Measurements from ENCODE around the gene PRRX1. TPM values are rescaled to one million over a fixed set of nuclear protein-coding genes. Genes with fewer than 3 reads are reported as not detected.
A peak's percentile ranks its signal among the peaks of the same experiment; 100 is the strongest.

PRRX1 gene
- total and polyA plus RNA-seq, 2 of the 13 experiments (the other 11 are each of a cell fraction or from before 2014, with no cell fraction given) = not detected

DNA sequence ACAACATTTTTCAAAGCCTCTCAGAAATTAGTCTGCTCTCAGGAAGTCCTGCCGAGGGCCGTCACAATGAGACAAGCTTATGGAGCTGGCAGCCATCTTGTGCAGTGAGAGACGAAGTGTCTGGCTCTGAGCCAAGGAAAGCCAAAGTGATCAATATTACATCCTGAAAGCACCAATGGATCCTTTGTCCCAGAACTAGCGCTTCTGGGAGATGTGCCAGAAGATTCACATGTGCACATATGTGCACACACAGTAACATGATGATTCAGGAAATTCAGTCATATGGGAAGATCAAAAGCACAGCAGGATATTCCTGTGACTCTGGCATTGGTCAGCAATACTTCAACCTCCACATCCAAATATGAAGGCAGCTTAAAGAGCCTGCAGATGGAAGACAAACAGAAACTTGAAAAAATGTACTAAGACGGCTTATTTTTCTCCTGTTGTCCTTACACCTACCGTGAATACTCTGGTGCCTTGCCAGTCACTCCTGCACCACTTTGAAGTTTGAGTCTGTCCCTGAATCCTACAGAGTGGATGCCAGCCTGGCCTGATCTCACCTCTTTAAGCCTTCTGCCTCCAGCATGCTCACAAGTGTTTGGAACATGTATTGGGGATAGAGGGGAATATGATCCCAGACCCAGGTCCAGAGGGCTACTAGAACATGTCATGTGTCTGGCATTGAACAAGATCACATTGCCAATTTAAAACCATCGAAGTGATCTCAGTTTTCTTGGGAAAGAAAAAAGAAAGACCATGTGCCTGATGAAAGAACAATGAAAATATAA lies 44.5 kb upstream of the PRRX1 start:
- Histone ChIP-seq H3K4me2 (ENCODE audit: low read depth, low read length) (peak overlapping the region; percentile 8; the same call in 1 of the 2 replicates), H2AFZ (ENCODE audit: low read length) (no peak overlapping the region), H3K27me3 (ENCODE audit: control insufficient read depth in 1 of 2, insufficient read depth in 2 of 2, low read length in 2 of 2) (no peaks in the 10 kb centered on the region), H4K20me1 (ENCODE audit: insufficient read depth, low read length) (no peaks in the 10 kb centered on the region), H3K4me1 (ENCODE audit: insufficient read depth, low read length) (no peaks in the 10 kb centered on the region), H3K79me2 (ENCODE audit: insufficient read depth, low read length) (no peaks in the 10 kb centered on the region), H3K36me3 (replicated peaks in 1 of 2; ENCODE audit: control insufficient read depth in 1 of 2, insufficient read depth in 2 of 2, low read length in 2 of 2) (no peaks in the 10 kb centered on the region), H3K9ac (ENCODE audit: insufficient read depth, low read depth, low read length) (no peak overlapping the region), H3K4me3 (replicated peaks in 1 of 3; ENCODE audit: insufficient read depth in 1 of 3, low read depth in 2 of 3, low read length in 3 of 3) (no peak overlapping the region), H3K27ac (ENCODE audit: extremely low read length, insufficient read depth, low read length) (no peak overlapping the region), H3K9me3 (ENCODE audit: low read length) (no peaks in the 10 kb centered on the region)
- FAIRE-seq (no peak), DNase-seq (ENCODE audit: low spot score) (no peak), ATAC-seq (no peak)
- in situ Hi-C loops (cut with HindIII; ENCODE audit: extremely low pct_ligation_motif_present, low pct_unique_long_range_greater_than_20kb) = no loop called here
- CTCF ChIA-PET (ENCODE audit: low intra/inter-chr PET ratio, low total read pairs) = no interaction called here
- WGBS (ENCODE audit: low lambda C conversion rate) = 5% methylated on average over 7 of the region's 7 CpGs
- TF ChIP-seq MAFF (IDR thresholded peaks at IDR 0.05; ENCODE audit: low read depth, low read length) = 0 out of 2 replicates have a peak, but pooled peaks have one; percentile 2
- no peak for TF ChIP-seq GATA4 (IDR thresholded peaks at IDR 0.05; ENCODE audit: borderline replicate concordance, low read depth)
- intact Hi-C loops (cut with micrococcal nuclease; ENCODE audit: unreplicated experiment) = no loop called here
- POLR2A ChIA-PET = no interaction called here
- no TSS peak for BruUV-seq (replicated peaks)

DNA sequence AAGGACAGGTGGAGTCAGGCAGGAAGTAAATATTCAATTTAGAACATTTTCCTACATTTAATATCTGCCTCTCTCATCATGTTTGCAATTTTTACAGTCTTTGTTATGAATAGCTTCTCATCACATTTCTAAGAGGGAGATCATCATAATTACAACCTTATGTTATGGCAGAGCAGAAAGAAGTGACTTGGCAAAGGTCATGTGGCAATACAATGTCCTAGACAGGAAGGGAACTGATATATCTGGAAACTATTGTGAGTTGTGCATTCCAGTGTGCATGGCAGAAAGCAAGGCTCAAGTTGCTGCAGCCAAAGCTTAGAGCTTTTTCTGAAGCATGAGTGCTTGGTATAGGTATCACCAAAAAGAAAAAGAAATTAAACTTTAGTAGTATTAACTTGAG lies 43.8 kb upstream of the PRRX1 start:
- H3K79me2 ChIP-seq (ENCODE audit: insufficient read depth, low read length) = no peaks in the 10 kb centered on the region
- no peaks in the 10 kb centered on the region for H3K36me3 ChIP-seq (replicated peaks in 1 of 2; ENCODE audit: control insufficient read depth in 1 of 2, insufficient read depth in 2 of 2, low read length in 2 of 2)
- no peaks in the 10 kb centered on the region for H3K4me1 ChIP-seq (ENCODE audit: insufficient read depth, low read length)
- in situ Hi-C loops (cut with HindIII; ENCODE audit: extremely low pct_ligation_motif_present, low pct_unique_long_range_greater_than_20kb) (no loop called here), intact Hi-C loops (cut with micrococcal nuclease; ENCODE audit: unreplicated experiment) (no loop called here)
- H4K20me1 ChIP-seq (ENCODE audit: insufficient read depth, low read length) = no peaks in the 10 kb centered on the region
- no peak overlapping the region for H2AFZ ChIP-seq (ENCODE audit: low read length)
- POLR2A ChIA-PET = no interaction called here
- TF ChIP-seq, protein P1, sequence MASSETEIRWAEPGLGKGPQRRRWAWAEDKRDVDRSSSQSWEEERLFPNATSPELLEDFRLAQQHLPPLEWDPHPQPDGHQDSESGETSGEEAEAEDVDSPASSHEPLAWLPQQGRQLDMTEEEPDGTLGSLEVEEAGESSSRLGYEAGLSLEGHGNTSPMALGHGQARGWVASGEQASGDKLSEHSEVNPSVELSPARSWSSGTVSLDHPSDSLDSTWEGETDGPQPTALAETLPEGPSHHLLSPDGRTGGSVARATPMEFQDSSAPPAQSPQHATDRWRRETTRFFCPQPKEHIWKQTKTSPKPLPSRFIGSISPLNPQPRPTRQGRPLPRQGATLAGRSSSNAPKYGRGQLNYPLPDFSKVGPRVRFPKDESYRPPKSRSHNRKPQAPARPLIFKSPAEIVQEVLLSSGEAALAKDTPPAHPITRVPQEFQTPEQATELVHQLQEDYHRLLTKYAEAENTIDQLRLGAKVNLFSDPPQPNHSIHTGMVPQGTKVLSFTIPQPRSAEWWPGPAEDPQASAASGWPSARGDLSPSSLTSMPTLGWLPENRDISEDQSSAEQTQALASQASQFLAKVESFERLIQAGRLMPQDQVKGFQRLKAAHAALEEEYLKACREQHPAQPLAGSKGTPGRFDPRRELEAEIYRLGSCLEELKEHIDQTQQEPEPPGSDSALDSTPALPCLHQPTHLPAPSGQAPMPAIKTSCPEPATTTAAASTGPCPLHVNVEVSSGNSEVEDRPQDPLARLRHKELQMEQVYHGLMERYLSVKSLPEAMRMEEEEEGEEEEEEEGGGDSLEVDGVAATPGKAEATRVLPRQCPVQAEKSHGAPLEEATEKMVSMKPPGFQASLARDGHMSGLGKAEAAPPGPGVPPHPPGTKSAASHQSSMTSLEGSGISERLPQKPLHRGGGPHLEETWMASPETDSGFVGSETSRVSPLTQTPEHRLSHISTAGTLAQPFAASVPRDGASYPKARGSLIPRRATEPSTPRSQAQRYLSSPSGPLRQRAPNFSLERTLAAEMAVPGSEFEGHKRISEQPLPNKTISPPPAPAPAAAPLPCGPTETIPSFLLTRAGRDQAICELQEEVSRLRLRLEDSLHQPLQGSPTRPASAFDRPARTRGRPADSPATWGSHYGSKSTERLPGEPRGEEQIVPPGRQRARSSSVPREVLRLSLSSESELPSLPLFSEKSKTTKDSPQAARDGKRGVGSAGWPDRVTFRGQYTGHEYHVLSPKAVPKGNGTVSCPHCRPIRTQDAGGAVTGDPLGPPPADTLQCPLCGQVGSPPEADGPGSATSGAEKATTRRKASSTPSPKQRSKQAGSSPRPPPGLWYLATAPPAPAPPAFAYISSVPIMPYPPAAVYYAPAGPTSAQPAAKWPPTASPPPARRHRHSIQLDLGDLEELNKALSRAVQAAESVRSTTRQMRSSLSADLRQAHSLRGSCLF (CRISPR knock-in tag; IDR thresholded peaks at IDR 0.05; ENCODE audit: borderline replicate concordance) = no peak
- no peak for TF ChIP-seq ARNT2 (CRISPR knock-in tag; IDR thresholded peaks at IDR 0.05; ENCODE audit: low read depth)
- BruUV-seq (replicated peaks) = no TSS peak
- no peak overlapping the region for H3K4me2 ChIP-seq (ENCODE audit: low read depth, low read length)
- no peak overlapping the region for H3K4me3 ChIP-seq (replicated peaks in 1 of 3; ENCODE audit: insufficient read depth in 1 of 3, low read depth in 2 of 3, low read length in 3 of 3)
- H3K27ac ChIP-seq (ENCODE audit: extremely low read length, insufficient read depth, low read length) = no peak overlapping the region
- CTCF ChIA-PET (ENCODE audit: low intra/inter-chr PET ratio, low total read pairs) = no interaction called here
- H3K27me3 ChIP-seq (ENCODE audit: control insufficient read depth in 1 of 2, insufficient read depth in 2 of 2, low read length in 2 of 2) = no peaks in the 10 kb centered on the region
- no peaks in the 10 kb centered on the region for H3K9me3 ChIP-seq (ENCODE audit: low read length)
- FAIRE-seq = no peak
- ATAC-seq = no peak
- DNase-seq (ENCODE audit: low spot score) = no peak
- no peak overlapping the region for H3K9ac ChIP-seq (ENCODE audit: insufficient read depth, low read depth, low read length)

Measured in HepG2 (cell line).